Fibroblast of upper back skin (primary cell): ENCODE measurements around the gene PPM1G.
"Not testable (repeated sequence)": the region's sequence is repeated elsewhere in the genome, so short reads cannot be mapped to it uniquely, and the experiment has no call there.

Experiments
- DNase-seq: peaks from one replicate; pipeline ENCODE4 v3.0.0-alpha.2; 2013

The PPM1G gene

DNA sequence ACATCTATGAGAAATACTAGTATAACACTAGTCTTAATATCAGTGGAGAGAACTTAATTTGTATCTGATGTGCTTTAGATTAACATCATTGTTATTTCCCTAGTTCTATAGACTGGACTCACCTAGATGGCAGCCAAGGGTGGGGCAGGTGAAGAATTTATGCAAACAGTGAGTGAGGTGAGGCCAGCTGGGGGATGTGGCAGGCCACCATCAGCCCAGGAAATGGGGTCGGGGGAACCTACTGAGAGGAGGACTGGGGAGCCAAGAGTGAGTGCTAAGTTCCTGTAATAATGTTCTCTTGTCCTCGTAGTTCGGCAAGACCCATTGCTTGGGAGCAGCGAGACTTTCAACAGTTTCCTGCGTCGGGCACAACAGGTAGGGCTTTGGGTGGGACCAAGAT lies 36.5 kb downstream of the PPM1G start:
- DNase-seq = no peak

DNA sequence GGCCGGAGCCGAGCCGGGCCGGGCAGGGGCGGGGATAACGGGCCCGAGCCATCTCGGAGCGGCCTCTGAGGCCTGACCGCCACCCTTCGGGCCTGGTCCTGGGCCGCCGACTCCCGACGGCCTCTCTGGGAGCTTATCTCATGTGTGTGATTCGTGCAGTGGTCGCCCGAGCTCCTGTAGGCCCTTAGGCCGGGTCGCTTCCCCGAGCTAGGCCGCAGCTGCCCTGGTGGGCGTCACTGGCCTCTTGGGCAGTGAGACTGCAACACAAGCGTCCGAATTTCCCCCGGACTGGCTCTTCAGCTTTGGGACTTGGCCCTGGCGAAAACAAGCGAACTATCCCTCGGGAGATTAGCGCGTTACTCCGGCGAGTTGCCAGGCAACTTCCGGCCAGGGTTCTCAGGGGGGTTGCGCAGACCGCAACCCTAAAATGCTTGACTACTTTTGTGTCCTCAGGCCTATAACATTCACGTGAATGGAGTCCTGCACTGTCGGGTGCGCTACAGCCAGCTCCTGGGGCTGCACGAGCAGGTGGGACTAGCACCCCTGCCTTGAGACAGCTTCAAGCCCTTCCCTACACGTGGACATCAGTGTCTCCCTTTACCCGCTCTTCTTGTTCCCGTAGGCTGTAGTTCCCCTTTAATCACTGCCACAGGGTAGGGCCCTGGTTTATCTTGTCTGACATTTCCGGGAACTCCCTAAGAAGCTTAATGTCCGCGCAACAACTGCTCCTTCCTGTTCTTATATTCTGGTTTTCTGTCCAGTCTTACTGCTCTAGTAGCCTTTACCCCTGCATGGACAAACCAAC lies 38.4 kb downstream of the PPM1G start:
- peak; percentile 46 for DNase-seq

DNA sequence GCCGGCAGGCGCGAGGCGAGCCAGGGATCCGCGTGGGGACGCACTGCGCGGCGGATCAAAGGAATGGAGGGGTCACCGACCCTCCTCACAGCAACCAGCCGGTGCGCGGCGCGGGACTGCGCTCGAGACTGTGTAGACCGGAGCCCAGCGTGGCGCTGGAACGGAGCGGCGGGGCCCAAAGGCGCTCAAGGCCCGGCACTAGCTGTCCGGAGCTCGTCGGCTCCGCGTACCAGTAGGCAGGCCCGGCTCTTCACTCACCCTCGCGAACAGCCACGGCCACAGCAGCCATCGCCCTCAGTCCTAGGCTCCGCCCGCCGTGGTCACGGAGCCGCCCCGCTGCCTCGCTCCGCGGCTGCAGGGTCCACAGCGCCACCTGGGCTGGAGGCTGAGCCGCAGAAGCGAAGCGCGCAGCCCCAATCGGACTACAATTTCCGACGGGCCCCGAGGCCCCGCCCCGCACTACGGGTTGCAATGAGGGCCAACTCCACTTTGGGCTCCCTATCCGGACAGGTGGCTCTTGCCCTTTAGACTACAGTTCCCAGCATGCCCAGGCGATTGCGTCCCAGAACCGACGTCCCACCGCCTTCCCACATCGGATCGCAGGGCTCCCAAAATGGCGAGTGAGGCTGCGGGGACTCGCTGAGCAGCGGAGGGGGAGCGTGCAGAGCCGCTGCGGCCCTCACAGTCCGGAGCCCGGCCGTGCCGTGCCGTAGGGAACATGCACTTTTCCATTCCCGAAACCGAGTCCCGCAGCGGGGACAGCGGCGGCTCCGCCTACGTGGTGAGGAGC lies 39.2 kb downstream of the PPM1G start, which contains the start of the genes EIF2B4 and SNX17:
Gene EIF2B4, minus strand, starts transcription at position 313 of the 790 bp plus-strand sequence. Its CDS starts 24 bp downstream, at position 289.
Gene SNX17, plus strand, starts transcription at position 591 of the 790 bp plus-strand sequence. Its CDS starts 128 bp downstream, at position 719.
- DNase-seq = peak; percentile 99

DNA sequence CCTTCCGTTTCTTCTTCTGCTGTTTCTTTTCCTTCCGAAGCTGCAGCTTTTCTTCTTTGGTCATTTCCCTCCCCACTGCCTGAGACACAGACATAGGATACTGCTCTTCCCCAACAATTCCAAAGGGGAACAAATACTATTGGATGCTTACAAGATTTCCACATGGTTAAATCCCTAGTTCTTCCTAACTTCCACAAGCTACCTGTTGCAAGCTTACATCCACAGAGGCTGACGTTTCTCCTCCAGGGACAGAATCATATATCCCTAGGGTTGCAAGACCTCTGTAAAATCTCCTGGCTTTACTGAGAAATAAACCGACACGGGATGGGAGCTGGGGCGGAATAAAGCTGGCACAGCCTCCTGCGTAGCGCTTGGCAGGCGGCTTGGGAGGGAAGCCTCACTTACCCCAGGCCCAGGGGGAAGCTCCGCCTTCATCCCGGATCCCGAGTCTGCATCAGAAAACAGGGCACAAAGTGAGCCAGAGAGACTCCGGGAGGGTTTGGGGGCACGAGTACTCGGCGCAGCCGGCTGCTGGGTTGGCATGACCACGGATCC lies 39.8 kb downstream of the PPM1G start:
- DNase-seq = peak; percentile 40

DNA sequence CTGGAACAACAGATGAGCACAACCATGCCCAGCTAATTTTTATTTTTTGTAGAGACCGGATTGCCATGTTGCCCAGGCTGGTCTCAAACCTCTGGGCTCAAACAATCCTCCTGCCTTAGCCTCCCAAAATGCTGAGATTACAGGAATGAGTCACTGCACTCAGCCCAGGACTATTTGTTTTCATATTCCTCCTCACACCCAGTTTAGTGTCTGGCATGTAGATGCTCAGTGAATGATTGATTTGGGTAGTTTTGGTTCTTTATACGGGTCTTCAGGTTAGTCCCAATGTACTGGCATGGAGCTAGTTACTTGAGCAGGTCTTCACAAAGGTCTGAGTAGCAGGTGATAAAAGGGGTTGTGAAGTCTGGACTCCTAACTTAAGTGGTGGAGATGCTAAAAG lies 45.5 kb downstream of the PPM1G start:
- DNase-seq = no peak

DNA sequence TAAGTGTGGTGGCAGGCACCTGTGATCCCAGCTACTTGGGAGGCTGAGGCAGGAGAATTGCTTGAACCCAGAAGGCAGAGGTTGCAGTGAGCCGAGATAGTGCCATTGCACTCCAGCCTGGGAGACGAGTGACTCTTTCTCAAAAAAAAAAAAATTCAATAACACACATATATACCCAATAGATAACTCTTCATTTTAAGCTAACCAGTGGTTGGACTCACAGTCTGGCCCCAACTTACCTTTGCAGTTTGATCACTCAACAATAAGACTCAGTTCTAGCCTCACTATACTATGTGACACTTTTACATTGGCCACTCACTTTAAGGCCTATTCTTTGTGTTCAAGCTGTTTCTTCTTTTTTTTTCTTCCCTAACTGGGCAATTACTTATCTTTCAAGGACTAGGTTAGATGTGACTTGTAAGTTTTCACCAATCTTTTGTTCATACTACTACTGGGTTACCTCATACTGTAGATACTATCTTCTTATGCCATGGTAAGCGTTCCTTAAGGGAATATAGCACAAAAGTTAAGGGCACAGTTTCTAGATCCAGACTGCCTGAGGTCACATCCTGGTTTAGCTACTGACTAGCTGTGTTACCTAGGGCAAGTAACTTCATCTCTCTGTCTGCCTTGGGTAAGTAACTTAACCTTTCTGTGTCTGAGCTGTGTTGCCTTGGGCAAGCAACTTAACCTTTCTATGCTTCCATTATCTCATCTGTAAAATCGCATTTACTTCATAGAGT lies 46.5 kb downstream of the PPM1G start:
- no peak for DNase-seq

DNA sequence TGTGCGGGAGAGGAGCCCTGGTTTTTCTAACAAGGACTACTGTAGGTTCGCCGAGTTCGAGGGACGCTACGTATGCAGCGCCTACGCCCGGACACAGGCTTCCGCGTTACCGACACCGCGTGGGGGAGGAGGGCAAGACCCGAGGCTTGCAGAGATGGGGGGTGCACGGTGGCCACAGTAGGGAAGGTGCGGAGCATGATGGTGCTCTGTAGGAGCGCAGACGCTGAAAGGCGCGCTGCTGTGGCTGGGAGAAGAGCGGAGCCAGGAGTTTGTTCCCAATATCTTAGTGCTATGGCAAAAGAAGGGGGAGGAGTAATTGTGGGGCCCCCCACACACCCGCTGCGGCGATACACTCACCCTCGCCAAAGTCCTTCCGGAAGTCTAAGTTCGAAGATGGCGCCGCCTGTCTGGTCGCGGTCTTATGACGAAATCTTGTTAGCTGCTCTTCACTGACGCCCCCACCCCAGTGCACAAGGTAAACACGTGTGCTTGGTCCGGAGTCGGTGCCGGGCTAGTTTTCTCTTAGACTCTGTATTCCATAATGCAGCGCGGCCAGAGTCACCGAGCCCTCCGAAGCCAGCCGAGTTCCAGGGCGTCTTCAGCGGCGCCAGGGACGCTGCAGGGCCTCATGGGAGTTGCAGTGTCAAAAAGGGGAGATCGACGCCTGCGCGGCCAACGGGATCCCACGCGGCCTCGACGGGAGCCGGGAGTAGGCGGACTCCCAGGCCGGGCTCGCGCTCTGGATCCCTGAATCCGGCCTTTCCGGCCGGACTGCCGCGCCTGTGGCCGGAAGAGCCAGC lies 52.8 kb downstream of the PPM1G start, which contains the start of gene GTF3C2:
Gene GTF3C2, minus strand, starts transcription at position 383 of the 800 bp plus-strand sequence. CDS start 13,210 bp downstream, outside the sequence.
- DNase-seq = peak; percentile 98

DNA sequence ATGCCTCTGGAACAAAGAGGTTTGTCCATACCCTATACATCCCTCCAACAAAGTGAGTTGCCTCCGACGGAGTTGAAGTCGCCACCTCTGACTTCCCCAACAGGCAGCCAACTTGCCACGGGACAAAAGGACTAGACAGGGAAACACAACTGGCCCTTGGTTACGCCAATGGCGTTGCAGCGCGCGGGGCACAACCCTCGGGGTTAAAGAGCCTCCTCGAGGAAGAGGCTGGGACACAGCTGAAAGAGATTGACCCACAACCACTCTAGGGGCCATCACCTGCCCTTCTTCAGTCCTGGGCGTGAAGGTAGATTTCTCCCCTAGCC lies 53.4 kb downstream of the PPM1G start:
- DNase-seq = peak; percentile 31

DNA sequence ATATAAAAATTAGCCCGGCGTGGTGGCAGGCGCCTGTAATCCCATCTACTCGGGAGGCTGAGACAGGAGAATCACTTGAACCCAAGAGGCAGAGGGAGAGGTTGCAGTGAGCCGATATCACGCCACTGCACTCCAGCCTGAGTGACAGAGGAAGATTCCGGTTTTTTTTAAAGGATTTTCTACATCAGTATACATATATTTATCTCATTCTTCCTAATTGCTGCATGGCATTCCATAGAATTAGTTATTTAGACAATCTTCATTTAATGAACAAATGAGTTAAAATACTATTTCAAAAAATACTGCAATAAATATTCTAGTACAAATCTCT lies 54.8 kb downstream of the PPM1G start:
- DNase-seq = no peak

DNA sequence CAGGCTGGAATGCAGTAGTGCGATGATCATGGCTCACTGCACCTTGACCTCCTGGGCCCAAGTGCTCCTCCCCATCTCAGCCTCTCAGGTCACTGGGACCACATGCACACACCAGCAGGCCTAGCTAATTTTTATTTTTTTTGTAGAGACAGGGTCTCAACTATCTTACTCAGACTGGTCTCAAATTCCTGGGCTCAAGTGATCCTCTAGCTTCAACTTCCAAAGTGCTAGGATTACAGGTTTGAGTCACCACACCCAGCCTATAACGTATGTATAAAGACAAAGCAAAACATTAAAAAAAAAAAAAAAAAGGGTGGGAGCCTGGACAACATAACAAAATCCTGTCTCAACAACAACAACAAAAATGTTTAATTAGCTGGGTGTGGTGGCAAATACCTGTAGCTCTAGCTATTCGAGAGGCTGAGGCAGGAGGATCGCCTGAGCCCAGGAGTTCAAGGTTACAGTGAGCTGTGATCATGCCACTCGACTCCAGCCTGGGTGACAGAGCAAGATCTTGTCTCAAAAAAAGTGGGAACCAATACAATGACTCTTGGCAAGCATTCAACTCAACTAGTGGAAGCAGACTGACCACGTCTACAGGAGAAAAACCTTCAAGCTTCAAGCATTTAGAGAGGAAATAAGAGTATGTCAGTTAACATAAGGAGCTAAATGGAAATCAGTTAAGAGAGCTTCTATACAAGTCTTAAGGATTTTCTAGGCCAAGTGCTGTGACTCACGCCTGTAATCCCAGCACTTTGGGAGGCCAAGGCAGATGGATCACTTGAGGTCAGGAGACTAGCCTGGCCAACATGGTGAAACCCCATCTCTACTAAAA lies 55.4 kb downstream of the PPM1G start:
- peak; percentile 14 for DNase-seq

DNA sequence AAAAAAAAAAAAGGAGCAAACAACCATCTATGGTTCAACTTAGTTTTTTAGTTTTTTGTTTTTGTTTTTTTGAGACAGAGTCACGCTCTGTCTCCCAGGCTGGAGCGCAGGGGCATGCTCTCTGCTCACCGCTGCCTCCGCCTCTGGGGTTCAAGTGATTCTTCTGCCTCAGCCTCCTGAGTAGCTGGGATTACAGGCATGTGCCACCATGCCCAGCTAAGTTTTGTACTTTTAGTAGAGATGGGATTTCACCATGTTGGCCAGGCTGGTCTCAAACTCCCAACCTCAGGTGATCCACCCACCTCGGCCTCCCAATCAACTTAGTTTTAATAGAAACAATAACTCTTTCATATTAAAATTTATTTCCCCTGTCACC lies 56.0 kb downstream of the PPM1G start:
- DNase-seq = not testable (repeated sequence)

DNA sequence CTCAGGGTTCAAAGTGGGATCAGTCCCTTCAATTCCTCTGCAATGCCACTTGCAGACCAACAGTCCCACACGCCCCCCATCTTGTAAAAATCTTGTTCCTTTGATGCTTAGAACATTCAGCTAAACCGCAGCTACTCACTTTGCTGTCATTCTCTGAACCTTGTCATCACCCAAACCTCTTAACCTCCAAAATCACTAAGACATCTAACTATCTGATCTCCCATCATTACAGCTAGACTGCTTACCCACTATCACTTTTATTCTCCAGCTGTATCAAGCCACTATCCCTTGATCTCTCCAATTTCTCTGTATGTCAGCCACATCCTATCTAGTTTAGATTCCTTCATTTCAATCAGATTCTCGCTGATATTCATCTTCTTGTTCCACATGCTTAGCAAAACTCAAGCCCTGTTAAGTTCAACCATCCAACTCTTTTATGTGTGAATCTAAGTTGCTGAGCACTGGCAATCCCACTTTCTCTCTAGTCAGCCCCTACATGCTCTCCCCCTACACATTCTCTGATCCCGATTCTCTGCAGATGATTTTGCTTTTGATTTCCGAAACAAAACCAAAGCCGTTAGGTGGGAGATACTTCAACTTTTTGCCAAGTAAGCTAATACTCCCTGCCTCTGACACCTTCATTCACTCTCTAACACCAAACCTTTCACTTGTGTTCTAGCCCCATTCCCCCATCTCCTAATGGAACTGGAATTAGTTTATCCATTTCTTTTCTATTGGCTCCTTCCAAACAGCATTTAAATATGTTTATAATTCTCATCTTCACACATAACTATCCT lies 57.4 kb downstream of the PPM1G start:
- no peak for DNase-seq

DNA sequence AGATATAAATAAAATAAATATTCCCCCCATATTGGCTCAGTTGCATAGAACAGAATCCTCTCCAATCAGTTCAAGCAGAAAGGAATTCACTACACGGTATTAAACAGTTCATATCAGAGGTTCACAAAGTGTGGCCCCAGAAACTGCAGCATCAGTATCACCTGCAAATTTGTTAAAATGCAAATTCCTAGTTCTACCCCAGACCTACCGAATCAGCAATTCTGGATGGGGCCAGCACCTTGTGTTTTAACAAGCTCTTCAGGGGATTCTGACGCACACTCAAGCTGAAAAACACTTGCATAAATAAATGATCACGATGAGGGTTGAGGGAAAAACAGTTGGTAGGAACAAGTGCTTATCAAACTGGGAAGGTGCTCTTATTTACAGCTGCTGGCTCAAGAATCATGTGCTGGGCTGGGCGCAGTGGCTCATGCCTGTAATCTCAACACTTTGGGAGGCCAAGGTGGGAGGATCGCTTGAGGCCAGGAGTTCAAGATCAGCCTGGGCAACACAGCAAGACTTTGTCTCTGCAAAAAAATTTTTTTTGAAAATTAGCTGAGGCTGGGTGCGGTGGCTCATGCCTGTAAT lies 59.2 kb downstream of the PPM1G start:
- no peak for DNase-seq

DNA sequence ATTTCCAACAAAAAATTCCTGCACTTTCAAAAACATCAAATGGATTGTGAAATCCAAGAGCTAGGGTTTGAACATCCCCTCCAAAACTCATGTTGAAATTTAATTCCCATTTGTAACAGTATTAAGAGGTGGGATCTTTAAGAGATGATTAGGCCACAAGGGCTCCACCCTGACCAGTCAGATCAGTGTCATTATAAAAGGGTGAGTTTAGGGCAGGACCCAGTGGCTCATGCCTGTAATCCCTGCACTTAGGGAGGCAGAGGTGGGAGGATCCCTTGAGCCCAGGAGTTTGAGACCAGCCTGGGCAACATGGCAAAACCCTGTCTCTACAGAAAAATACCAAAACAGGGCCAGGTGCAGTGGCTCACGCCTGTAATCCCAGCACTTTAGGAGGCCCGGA lies 61.8 kb downstream of the PPM1G start:
- no peak for DNase-seq

DNA sequence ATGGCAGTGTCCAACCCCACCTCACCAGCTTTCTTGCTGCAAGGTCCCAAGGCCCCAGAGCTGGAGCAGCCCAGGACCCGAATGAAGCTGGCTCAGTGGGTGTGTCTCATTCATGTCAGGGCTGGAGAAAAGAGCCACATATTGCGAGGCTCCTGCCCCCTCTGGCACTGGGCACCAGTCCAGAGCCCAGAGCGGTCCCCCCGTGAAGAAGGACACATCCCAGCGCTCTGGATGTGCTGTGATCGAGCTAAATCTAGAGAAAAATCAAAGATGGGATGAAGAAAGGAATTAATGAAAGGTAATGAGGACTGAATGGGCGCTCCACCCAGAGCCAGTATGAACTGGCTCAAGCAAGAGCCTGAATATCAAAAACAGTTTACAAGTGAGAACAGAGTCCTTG lies 73.2 kb downstream of the PPM1G start:
- no peak for DNase-seq

DNA sequence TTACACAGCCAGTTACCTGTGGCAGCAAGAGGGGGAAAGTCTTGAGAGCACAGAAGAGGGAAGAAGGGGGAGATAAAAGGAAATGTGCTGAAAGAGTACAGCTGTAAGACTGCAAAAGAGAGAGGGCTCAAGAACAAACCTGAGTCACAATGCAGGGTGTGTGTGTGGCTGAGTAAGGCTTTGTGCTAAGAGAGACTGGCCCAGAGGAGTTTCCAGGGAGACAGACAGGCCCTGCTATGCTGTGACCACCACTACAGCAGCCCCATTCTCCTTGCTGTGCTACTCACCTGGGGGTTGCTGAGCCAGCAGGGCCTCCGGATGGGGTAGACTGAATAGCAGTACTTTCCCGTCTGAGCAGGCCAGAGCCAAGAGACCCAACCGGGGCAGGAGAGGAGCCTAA lies 74.1 kb downstream of the PPM1G start:
- DNase-seq = no peak
